AG09319 (cell line): Measurements from ENCODE around the gene MSMB.
"Not testable (repeated sequence)": the region's sequence is repeated elsewhere in the genome, so short reads cannot be mapped to it uniquely, and the experiment has no call there.

Experiments used
- DNase-seq: peaks from one replicate; pipeline ENCODE4 v3.0.0-alpha.2; 2010; ENCODE audit warnings: low read depth; ENCODE audit errors: extremely low read depth
- CTCF ChIP-seq: IDR thresholded peaks from 2 replicates; pipeline ENCODE4 v1.5.1; 2011; ENCODE audit warnings: low read depth, mild to moderate bottlenecking, inconsistent platforms, low read length, moderate library complexity

The MSMB gene

GRCh38 chr10:46068117-46068516 is 22.0 kb upstream of the MSMB start:
- TF ChIP-seq CTCF = no peak

GRCh38 chr10:46064269-46064817 is 18.3 kb upstream of the MSMB start:
- no peak for TF ChIP-seq CTCF
- DNase-seq = no peak

More at GRCh38 chr10:46068117-46068516, 22.0 kb upstream of the MSMB start:
- DNase-seq = no peak

- DNase-seq = no peak
Measured at GRCh38 chr10:46062723-46063428, 16.8 kb upstream of the MSMB start.

GRCh38 chr10:46060706-46061105 is 14.6 kb upstream of the MSMB start:
- no peak for DNase-seq
- TF ChIP-seq CTCF = no peak

More at GRCh38 chr10:46062723-46063428, 16.8 kb upstream of the MSMB start:
- no peak for TF ChIP-seq CTCF

GRCh38 chr10:46057927-46058326 is 11.9 kb upstream of the MSMB start:
- not testable (repeated sequence) for DNase-seq

GRCh38 chr10:46057038-46057437 is 11.0 kb upstream of the MSMB start:
- no peak for TF ChIP-seq CTCF
- no peak for DNase-seq

GRCh38 chr10:46055771-46056170 is 9.7 kb upstream of the MSMB start:
- no peak for DNase-seq
- TF ChIP-seq CTCF = no peak
